HG03432 (cell line): ENCODE results near the gene CDH4.
"Not testable (repeated sequence)": the region's sequence is repeated elsewhere in the genome, so short reads cannot be mapped to it uniquely, and the experiment has no call there.

Source experiments
- ATAC-seq: cut with Tn5 transposase; IDR thresholded peaks from one replicate; pipeline ENCODE4 v1.9.1; 2021; ENCODE audit warnings: mild to moderate bottlenecking, moderate library complexity; ENCODE audit not compliant: unreplicated experiment

Gene CDH4

DNA sequence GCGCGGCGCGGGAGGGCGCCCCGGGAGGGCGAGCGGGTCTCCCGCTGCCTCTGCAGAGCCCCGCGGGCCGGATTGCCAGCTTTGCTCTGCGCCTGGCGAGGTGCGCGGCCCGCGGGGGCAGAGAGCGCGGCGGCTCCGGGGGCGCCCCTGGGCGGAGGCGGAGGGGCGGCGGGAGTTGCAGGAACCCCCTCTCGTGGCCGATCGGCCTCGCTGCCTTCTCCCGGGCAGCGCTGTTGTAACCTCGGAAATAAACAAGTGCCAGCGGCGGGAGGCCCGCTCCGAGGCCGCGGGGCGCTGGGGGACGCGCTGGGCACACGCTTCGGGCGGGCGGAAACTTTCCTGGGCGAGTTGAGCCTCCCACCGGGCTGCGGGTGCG is 1.2 kb downstream of the CDH4 start:
- ATAC-seq, result no peak

DNA sequence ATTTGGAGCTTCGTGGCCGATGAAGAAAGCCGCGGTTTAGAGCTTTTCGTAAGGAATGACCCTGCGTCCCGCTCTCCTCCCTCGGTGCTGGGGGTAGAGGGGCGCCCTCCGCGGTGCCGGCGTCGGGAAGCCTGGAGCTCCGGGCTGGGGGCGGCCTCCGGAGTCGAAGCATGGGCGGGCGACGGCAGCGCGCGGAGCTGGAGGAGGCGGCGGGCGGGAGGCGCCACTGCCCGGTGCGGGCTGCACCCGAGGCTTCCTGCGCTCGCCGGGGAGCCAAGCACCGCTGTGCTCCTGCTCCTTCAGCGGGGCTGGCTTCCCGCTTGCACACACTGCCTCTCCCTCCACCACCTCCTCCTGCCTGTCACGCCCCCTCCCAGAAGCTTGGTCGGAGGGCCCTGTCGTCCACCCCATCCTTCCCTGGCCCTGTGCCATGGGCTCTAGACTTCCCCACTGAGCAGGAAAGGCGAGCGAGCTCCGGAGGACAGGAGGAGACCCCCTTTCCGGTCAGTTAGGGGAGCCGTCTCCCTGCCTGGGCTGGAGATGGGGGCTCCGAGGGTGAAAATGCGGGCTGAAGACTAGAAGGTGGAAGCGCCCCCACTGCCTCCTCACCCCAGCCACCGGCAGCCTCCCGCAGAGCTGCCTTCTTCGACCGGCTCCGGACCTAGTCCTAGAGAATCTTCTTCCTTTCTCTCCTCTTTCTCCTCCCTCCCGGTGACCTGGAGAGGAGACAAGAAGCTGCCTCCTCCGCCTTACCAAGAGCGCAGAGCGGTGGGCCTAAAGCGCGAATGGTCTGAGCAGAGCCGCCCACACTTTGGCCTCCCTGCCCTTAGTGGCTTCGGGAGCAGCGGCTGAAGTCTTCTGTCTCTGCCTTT is 1.8 kb downstream of the CDH4 start:
- ATAC-seq, result no peak

DNA sequence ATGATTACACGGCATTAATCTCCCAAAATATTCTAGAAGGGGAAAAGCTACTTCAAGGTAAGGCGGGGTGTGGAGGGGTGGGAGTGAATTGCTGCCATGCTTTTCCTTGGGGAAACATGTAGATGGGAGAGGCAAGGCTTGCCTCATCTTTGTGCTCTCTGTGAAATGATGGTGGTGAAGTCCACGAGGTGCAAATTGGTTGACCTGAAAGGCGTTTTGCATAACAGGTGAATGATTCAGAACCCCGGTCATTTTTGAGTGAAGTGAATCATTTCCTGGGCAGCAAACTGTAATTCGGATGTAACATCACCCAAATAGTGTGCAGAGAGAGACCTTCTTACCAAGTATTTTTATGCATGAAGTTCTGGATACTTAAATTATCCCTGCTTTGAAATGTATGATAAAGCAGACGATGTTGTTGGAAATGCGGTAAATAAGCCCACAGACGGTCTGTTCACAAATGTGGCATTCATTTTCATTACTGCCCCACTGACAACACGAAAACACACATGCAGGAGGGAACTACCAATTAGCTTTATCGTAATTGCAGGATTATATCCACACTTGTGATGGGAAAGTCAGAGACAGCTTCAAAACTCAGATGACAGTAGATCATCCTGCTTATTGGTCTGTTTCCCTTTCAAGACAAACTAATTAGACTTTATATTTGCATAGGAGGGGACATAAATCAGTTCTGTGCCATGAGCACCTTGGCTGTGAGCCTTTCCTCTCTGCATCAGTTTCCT is 3.0 kb downstream of the CDH4 start:
- ATAC-seq, result no peak

DNA sequence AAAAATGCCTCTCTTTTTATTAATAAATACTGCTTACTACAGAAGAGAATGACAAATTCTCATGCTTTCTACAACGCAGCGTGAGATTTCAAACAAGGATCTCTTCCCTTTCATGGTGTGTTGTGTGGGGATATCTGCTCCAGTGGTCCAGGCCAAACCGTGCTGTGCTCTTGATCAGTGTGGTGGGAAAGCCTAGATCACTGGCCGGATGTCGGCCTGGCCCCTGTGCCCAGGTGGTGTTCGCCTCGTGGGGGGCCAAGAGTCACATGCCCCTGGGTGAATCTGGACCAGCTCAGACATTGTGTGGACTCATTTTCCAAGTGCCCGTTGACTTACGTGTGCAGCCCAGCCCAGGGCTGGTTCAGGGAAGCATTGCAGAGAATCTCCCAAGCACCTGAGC is 4.3 kb downstream of the CDH4 start:
- no peak for ATAC-seq

DNA sequence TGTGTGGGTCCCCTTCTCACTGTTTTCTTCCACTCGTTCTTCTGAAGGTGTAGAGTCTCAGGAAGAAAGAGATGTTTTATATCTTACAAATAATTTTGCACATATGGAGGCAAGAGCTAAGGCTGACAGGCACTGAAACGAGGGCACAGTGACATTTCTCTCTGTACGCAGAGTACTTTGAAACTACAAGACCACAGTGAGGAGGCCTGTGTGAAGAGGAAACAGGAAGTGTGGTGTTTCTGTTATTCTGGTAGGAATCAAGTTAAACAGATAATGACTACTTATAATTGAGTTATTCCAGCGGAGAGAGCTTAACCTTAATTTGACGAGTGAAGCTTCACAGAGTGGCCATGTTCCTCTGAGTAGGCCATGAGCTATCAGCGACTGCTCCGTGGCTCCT is 4.8 kb downstream of the CDH4 start:
- ATAC-seq, result no peak

DNA sequence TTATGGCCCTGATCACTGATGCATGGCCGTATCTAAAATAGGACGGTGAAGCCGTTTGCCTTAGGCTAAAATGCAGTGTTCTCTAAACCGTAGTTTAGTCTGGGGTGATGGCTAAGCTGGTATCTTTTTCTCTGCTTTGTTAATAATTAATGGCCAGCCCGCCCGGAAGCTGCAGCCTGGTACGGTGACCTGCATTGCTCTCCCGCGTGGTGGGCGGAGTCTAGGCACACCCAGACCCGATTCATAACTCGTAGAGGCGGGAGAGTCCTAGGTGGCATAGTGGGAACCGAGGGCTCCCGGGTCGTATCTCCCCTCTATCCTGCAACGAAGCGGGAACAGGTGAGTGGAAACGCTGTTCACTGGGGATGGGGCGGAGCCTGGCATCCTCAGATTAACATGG is 5.5 kb downstream of the CDH4 start:
- no peak for ATAC-seq

DNA sequence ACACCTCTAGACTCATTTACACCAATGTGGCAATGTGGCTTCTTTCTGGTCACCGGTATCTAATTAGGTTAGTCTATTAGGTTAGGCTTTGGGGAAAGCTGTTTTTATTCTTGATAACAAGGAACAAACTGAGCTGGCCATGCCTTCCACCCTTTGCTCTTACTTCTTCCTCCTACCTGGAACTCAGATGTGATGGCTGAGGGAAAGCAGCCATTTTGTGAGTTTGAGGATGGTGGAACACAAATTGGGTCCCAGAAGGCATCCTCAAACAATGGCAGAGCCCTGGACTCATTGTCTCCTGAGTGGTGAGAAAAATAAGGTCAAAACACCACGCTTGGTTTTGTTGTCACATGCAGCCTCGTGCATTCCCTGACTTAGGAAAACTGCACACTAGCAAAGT is 7.7 kb downstream of the CDH4 start:
- ATAC-seq, result no peak

DNA sequence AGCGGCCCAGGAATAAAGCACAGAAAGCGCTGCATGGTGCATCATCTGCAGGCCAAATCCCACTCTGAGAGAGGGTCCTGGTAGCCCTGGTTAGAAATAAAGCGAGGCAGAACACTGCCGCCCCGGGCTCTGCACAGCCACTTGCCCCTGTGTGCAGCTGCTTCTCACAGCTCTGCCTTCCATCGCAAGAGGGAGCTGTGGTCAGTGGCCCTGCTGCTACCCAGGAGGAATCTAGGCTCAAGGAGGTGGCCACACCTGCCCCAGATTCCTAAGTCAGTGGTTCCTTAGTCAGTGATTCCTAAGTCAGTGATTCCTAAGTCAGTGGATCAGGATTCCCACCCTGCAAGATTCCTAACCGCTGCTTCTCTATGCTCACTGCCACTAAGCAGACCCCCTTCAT is 8.8 kb downstream of the CDH4 start:
- no peak for ATAC-seq

DNA sequence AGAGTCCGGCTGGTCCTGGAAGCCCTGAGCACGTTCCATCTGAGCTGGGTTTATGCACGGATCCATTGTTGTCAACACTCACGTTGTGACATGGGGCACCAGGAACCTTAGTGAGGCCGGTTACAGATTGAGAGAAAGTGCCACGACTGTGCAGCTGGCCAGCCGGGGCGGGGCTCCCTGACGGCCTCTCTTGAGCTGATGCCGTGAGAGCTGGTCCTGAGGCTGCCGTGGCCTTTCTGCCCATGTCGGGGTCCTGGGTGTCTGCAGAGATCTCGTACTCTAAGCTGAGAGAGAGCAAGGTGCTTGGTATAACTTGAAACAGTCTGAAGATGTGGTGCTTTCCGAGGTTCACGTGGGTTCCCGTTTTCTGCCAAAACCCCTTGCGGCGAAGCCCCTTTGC is 10.0 kb downstream of the CDH4 start:
- ATAC-seq, result no peak

DNA sequence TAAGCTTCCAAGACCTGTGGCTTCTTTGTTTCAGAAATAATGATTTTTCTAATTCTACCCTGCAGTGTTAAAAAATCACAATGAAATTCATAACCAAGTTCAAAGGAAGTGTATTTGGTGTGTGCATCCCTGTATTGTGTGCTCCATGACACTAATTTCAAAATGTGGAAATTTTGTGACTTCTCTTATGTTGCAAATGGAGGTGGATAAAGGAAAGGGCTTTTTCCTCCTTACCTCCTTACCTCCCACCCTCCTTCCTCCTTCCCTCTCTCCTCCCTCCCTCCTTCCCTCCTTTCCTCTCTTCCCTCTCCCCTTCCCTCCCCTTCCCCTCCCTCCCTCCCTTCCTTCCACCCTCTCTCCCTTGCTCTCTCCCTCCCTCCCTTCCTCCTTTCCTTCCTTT is 10.5 kb downstream of the CDH4 start:
- no peak for ATAC-seq

DNA sequence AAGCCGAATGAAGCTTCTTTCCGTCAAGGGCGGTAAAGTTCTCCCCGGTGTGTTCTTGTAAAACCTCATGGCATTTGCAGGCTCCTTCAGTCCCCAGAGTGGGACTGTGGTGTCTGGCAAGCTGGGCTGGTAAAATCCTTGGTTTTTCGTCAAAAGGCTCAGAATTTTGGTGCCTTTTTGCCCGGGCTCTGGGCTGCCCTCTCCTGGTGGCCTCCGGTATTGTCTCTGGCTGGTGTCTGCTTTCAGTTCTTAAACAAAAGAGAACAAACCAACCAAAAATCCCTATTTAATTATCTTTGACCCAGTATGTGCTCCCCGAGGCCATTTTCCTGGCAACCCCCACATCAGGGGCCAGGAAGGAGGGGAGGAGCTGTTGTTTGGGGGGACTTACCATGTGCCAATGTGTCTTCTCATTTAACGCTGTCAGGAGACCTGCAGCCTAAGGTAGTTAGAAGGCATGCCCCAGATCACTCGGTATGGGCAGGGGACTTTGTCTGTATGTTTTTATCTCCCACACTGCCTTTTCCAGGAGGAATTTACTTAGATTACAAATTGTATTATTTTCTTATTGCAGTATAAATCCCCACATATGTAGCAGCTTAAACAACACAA is 11.1 kb downstream of the CDH4 start:
- ATAC-seq, result no peak

DNA sequence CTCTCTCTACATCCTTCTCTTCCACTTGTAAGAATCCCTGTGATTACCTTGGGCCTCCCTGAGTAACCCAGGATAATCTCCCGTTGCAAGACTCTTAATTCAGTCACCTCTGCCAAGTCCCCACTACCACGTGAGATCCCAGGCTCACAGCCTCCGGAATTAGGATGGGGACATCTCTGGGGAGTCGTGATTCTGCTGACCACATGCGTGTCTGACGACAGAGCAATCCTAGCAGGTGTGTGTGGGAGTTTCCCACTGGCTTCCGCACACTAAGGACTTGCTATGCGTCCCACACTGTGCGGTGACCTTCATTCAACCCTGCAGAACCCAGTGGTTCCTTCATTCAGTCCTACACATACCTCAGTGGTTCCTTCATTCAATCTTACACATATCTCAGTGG is 11.9 kb downstream of the CDH4 start:
- ATAC-seq, result no peak

DNA sequence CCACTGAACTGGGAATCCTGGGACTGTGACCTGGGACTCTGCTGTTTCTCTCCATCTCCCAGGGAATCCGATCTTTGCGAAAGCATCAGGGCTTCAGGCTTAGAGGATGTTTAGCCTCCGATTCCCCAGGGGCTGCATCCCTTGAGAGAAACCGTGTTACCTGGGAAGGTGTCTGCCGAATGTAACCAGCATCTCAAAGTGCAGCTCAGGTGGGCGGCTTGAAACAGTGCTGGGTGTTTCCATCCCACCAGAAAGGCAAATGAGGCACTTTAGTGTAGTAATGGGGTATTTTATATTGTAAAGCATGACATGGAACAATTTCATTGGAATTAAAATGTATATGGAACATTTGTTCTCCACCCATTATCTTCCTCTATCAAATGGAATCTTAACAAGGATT is 15.2 kb downstream of the CDH4 start:
- no peak for ATAC-seq

DNA sequence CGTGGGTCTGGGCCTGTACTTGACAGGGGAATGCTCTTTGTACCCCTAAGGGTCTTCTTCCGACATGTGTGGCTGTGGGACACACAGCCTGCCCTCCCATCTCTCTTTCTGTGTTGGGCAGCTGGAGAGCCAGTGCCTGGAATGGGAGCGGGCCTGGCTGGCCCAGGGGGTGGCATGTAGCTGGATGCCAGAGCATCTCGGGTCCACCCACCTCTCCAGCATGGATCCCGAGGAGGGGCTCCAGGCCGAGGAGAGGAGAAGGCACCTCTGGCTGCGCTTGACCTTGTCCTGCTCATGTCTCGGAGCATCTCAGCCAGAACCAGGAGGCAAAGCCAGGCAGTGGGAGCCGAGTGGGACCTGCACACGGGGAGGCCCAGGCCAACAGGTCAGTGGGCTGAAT is 16.0 kb downstream of the CDH4 start:
- no peak for ATAC-seq

DNA sequence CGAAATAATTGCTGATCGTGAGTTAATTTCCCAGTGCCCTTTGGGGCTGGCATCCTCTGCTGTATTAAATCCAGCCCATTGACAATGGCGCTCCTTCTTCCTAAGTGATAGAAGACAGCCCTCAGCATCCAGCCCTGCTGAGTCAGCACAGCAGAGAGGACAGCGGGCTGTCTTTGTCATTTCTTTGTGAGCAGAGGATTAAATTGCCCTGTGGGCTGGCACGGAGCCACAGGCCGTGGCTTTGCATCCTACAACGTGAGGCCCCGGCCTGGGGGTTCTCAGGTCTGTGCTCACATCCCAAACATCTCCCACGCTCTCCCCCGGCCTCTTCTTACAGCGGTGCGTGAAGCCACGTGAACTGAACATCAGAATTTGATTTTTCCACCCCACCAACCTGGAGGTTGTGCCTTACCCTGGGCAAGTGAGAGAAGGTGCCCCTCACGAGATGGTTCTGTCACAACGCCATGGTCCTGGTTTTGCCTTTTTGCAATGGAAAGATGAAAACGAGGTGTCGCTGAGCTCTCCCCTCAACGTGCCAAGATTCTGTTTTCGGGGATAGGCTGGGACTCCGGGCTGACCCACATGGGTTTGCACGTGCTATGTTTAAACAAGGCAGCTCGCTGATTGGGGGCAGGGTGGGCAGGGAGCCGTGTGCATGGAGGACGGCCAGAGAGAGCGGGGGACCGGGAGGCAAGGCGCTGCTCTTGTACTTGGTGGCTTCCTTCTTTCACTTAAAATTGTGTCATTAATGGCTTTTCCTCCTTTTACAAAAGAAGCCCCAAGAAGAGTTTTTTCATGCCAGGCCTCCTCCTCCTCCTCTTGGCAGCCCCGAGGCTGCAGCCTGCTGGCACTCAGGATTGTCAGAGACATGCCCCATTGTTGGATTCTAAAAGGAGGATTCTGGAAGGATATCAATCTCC is 19.5 kb downstream of the CDH4 start:
- no peak for ATAC-seq

DNA sequence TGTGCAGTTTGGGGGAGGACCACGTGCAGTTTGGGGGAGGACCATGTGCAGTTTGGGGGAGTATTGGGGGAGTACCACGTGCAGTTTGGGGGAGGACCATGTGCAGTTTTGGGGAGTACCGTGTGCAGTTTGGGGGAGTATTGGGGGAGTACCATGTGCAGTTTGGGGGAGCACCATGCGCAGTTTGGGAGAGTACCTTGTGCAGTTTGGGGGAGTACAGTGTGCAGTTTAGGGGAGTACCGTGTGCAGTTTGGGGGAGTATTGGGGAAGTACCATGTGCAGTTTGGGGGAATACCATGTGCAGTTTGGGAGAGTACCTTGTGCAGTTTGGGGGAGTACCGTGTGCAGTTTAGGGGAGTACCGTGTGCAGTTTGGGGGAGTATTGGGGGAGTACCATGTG is 21.0 kb downstream of the CDH4 start:
- ATAC-seq, result not testable (repeated sequence)

DNA sequence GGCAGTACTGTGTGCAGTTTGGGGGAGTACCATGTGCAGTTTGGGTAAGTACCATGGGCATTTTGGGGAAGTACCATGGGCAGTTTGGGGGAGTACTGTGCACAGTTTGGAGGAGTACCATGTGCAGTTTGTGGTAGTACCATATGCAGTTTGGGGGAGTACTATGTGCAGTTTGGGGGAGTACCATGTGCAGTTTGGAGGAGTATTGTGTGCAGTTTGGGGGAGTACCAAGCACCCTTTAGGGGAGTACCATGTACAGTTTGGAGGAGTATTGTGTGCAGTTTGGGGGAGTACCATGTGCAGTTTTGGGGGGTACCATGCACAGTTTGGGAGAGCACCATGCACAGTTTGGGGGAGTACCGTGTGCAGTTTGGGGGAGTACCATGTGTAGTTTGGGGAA is 21.6 kb downstream of the CDH4 start:
- ATAC-seq, result not testable (repeated sequence)

DNA sequence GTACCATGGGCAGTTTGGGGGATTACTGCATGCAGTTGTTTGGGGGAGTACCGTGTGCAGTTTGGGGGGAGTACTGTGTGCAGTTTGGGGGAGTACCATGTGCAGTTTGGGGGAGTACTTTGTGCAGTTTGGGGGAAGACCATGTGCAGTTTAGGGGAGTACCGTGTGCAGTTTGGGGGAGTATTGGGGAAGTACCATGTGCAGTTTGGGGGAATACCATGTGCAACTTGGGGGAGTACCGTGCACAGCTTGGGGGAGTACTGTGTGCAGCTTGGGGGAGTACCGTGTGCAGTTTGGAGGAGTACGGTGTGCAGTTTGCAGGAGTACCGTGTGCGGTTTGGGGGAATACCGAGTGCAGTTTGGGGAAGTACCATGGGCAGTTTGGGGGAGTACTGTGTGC is 22.3 kb downstream of the CDH4 start:
- no peak for ATAC-seq

DNA sequence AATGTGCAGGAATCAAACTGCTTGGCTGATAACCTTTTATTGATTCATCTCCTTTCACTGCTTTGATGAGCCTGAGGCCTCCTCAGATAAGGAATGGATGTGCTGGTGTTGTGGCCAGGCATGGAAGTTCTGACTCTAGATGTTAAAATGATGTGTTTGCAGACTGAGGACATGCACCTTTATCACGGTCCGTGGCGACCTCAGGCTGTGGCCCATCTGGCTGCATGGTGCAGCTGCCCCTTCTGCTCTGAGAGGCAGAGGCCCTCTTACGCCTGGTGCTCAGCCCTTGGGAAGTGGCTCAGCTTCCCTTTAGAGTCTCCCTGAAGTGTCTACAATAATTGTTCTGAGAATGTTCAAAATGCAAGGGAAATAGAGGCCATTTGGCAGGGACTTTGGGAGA is 26.2 kb downstream of the CDH4 start:
- no peak for ATAC-seq

DNA sequence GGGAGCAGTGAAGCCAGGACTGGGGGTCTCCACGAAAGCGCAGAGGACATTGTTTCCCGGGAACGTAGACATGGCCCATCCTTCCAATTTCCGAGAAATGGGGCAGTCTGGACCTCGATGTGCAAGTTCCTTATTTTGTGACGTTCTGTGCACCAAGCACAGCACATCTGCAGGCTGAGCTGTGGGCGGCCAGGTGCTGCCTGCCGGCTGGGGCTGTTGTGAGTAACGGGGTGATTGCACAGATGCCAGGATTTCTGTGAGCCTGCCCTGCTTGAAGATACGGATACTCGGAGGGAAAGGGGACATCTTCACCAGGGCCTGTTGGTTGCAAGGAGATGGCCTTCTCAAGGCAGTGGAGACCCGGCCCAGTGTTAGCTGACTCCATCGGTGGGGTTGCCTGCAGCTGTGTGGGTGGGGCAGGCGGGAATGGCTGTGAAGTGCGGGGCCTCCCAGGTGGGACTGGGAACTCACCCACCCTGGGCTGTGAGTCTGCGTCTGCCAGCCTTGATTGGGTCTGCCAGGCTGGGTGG is 27.6 kb downstream of the CDH4 start:
- no peak for ATAC-seq
